Mammary epithelial cell (primary cell): ENCODE measurements around the gene COL24A1.

Experiments
- CTCF ChIP-seq, 2 donors: IDR thresholded peaks in 1 of 2; conservative IDR thresholded peaks in 1 of 2; 2 replicates each; pipeline ENCODE4 v1.5.1; 2011 to 2012; ENCODE audit warnings: inconsistent platforms in 2 of 2, low read length in 2 of 2, mild to moderate bottlenecking in 2 of 2, control low read depth in 1 of 2, low read depth in 1 of 2; ENCODE audit not compliant: insufficient read depth in 1 of 2; ENCODE audit errors: extremely low read depth in 1 of 2
- EZH2 ChIP-seq: IDR thresholded peaks from 2 replicates; pipeline ENCODE4 v1.6.1; 2012; ENCODE audit warnings: low read length, inconsistent platforms, borderline replicate concordance

- TF ChIP-seq CTCF (conservative IDR thresholded peaks at IDR 0.05 in 1 of 2, IDR thresholded peaks at IDR 0.05 in 1 of 2; ENCODE audit: extremely low read depth in 1 of 2, insufficient read depth in 1 of 2, low read depth in 1 of 2, low read length in 2 of 2) (no peak), EZH2 (no peak)
Observed at GRCh38 chr1:85938829-85939228, 217.7 kb downstream of the COL24A1 start.
